Heart left ventricle (tissue), 16 donors: ENCODE results near the gene USH1C. TPM values are rescaled to one million over a fixed set of nuclear protein-coding genes. Genes with fewer than 3 reads are reported as not detected.

ENCODE experiments used
- ATAC-seq, 4 donors: fragments of 200-7000 bp; cut with Tn5 transposase; one replicate each; pipeline ENCODE4 v1.9.1; 2020 to 2022; ENCODE audit warnings: moderate library complexity in 4 of 4, mild to moderate bottlenecking in 3 of 4, moderate number of reproducible peaks in 1 of 4
- DNase-seq, 5 donors: peaks; one replicate each; pipeline ENCODE4 v3.0.0-alpha.2; 2020
- H3K27ac ChIP-seq, 12 donors: fragments of 200-600 bp; sonication (generic) in 4 of 12; one replicate each; pipeline versions ENCODE4 v1.5.0 to v1.8.0; 2016 to 2022; ENCODE audit warnings: mild to moderate bottlenecking in 2 of 12
- H3K27me3 ChIP-seq, 9 donors: fragments of 200-600 bp; sonication (generic) in 2 of 9; one replicate each; pipeline versions ENCODE4 v1.5.1 to v1.8.0; 2016 to 2022; ENCODE audit warnings: mild to moderate bottlenecking in 3 of 9
- H3K36me3 ChIP-seq, 9 donors: fragments of 200-600 bp; sonication (generic) in 2 of 9; one replicate each; pipeline versions ENCODE4 v1.5.0 to v1.8.0; 2018 to 2022; ENCODE audit warnings: mild to moderate bottlenecking in 2 of 9
- H3K4me1 ChIP-seq, 12 donors: fragments of 200-600 bp; sonication (generic) in 4 of 12; one replicate each; pipeline versions ENCODE4 v1.5.0 to v1.8.0; 2016 to 2022; ENCODE audit warnings: mild to moderate bottlenecking in 3 of 12
- H3K4me3 ChIP-seq, 12 donors: fragments of 200-600 bp; sonication (generic) in 4 of 12; one replicate each; pipeline versions ENCODE4 v1.5.0 to v1.8.0; 2017 to 2022; ENCODE audit warnings: mild to moderate bottlenecking in 9 of 12, moderate library complexity in 4 of 12
- H3K9me3 ChIP-seq, 12 donors: fragments of 200-600 bp; sonication (generic) in 4 of 12; one replicate each; pipeline versions ENCODE4 v1.5.0 to v1.8.0; 2016 to 2022; ENCODE audit warnings: mild to moderate bottlenecking in 1 of 12
- CTCF ChIP-seq, 12 donors: fragments of 200-600 bp; sonication (generic) in 4 of 12; IDR thresholded peaks; one replicate each; pipeline versions ENCODE4 v1.5.0 to v1.8.0; 2018 to 2022; ENCODE audit warnings: antibody characterized with exemption in 12 of 12, mild to moderate bottlenecking in 5 of 12
- POLR2A ChIP-seq, 2 donors: fragments of 450-650 bp; IDR thresholded peaks; one replicate each; pipeline ENCODE4 v1.6.1; 2017; ENCODE audit warnings: antibody characterized with exemption in 2 of 2, mild to moderate bottlenecking in 2 of 2, moderate library complexity in 2 of 2
- WGBS, 4 donors: extraction: QIAGEN DNeasy Blood & Tissue Kit in 2 of 4; methylation state at CpG; one replicate each; pipeline versions ENCODE4 v1.1.5 to v1.1.7; 2013 to 2018; 5-methylcytosine and 5-hydroxymethylcytosine counted together
- intact Hi-C, 10 donors: fragments of 100-400 bp; cut with DNase I; formaldehyde crosslinking; loops; one replicate each; pipeline versions ENCODE4 v1.11.1 to v1.14.2; 2022
- polyA plus RNA-seq, 2 donors: library from polyadenylated mRNA; stranded (reverse); fragments of 200-250 nt; gene quantifications; one replicate each; pipeline ENCODE4 v1.2.3, GENCODE V29; 2013
- total RNA-seq, 9 donors: library from RNA; depleted of rRNA in 2 of 9; stranded (reverse); fragments of >200 nt in 2 of 9; fragmentation: NEBNext Ultra II Directional in 3 of 9; extraction: Animal tissue kit (Norgen Biotek cat#: 25700) in 3 of 9; gene quantifications; one replicate each; pipeline versions ENCODE4 v1.1.0 to v1.2.4, GENCODE V29; 2016 to 2023
- donor health status: ischemic (EF 13 %, LVEDD 7.1; RV severe dilation, severe dysfunction).
- donor health status: healthy with polysubstance abuse.
- donor health status: DM: no; HTN: yes; CAD: no.
- donor health status: DM: no; HTN: no; CAD: no.
- donor health status: ischemic (EF 25% LVEDD 6.9; RV normal size, moderate dysfunction).
- donor health status: ischemic (EF 25% LVEDD 5.7; RV mildly dilated, moderate dysfunction).
- donor health status: healthy.
- donor health status: DM: yes; HTN: yes; CAD: no.
- donor health status: ischemic (EF 35%, LVEDD 5.7; RV mildly dilated, moderate dysfunction).
- donor health status: nonischemic (EF 11% LVEDD 7.7; RV severe dilation, severe dysfunction).
- donor health status: DM: yes; HTN: yes; CAD: no.
- donor health status: PGD.
- donor health status: ischemic (EF 29% LVEDD 5.4; RV normal size, mild dysfunction).
- donor health status: nonischemic (EF 23%, LVEDD 6.1; RV moderate dilation, normal function).

Gene USH1C
- total and polyA plus RNA-seq, 11 donors = 0.06 to 0.23 (median 0.16) TPM; not detected in 8

- Histone ChIP-seq H3K27ac (no peak overlapping the region), H3K36me3 (no peaks in the 10 kb centered on the region), H3K4me1 (no peaks in the 10 kb centered on the region), H3K9me3 (peaks cover 0 to 4% (median 0%) of the 10 kb centered on the region in 12 donors), H3K27me3 (no peaks in the 10 kb centered on the region), H3K4me3 (no peak overlapping the region)
- 52 to 69% (median 63%) methylated on average over 1 of the region's 1 CpG for WGBS, 4 donors
- DNase-seq (peak in 1 of 5 donors; percentile 1), ATAC-seq (no peak)
- intact Hi-C loops = no loop called here
- TF ChIP-seq POLR2A (IDR thresholded peaks at IDR 0.05) = no peak
- TF ChIP-seq CTCF (IDR thresholded peaks at IDR 0.05) = no peak
Measured at GRCh38 chr11:17580271-17580670, 36.1 kb upstream of the USH1C start.

DNA sequence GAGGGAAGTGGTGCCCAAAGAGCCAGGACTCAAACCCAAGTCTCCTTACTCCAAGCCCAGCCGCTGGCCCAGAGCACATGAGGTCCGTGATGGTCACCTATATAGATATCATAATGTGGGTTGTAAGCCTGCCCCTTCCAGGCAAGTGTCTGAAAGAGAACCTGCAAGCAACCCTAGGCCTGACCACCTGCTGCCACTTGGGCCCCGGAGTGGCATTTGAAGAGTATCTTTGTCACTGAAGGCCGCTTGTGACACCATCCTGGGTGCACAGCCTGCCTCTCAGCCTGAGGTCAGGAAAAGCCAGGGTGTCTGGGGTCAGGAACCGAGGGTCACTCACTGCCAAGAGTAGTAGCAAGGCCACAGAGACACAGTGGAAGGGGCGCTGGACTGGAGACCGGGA lies 35.2 kb upstream of the USH1C start:
- TF ChIP-seq POLR2A (IDR thresholded peaks at IDR 0.05) = no peak
- no peak for TF ChIP-seq CTCF (IDR thresholded peaks at IDR 0.05)
- Histone ChIP-seq H3K36me3 (no peaks in the 10 kb centered on the region), H3K27ac (no peak overlapping the region), H3K4me3 (no peak overlapping the region), H3K27me3 (no peaks in the 10 kb centered on the region), H3K9me3 (peaks cover 0 to 4% (median 0%) of the 10 kb centered on the region in 12 donors), H3K4me1 (no peaks in the 10 kb centered on the region)
- 85 to 90% (median 88%) methylated on average over 5 to 7 of the region's 7 CpGs for WGBS, 4 donors
- DNase-seq (peak in 1 of 5 donors; percentile 9), ATAC-seq (no peak)
- intact Hi-C loops = no loop called here

DNA sequence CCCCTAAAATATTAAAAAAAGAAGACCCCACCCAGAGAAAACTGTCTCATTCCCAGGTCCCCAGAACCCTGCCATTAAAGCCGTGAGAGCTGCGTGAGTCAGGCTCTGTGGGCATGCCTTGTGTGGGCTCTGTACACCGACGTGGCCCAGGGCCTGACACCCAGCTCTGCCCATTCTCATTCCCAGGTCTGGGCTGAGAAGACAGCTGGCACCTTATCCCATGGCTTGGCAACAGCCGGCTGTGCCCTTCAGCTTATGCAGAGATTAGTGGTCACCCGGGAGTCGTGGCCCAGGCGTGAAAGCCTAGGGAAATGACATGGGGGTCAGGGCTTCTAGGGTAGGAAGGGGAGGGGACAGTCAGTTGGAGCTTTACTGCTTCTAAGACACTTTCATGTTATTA lies 34.7 kb upstream of the USH1C start:
- DNase-seq (peak in 3 of 5 donors; percentile 15 to 62 (median 57)), ATAC-seq (peak in 3 of 4 donors; percentile 71 to 74 (median 74))
- intact Hi-C loops = no loop called here

GRCh38 chr11:17578296-17578695 lies 34.1 kb upstream of the USH1C start:
- TF ChIP-seq CTCF (IDR thresholded peaks at IDR 0.05) = no peak
- peak in 1 of 4 donors; percentile 10 for ATAC-seq
- H3K4me3 ChIP-seq = no peak overlapping the region
- no peaks in the 10 kb centered on the region for H3K36me3 ChIP-seq
- H3K27ac ChIP-seq = no peak overlapping the region
- peak in 1 of 5 donors; percentile 8 for DNase-seq
- H3K27me3 ChIP-seq = no peaks in the 10 kb centered on the region
- 90 to 100% (median 91%) methylated on average over 1 to 11 of the region's 11 CpGs for WGBS, 4 donors
- intact Hi-C loops = no loop called here
- no peaks in the 10 kb centered on the region for H3K4me1 ChIP-seq
- H3K9me3 ChIP-seq = peaks cover 0 to 4% (median 0%) of the 10 kb centered on the region in 12 donors

More for the DNA sequence above, 34.7 kb upstream of the USH1C start:
- WGBS, 4 donors = 55 to 65% (median 58%) methylated on average over 6 to 8 of the region's 8 CpGs
- Histone ChIP-seq H3K36me3 (no peaks in the 10 kb centered on the region), H3K4me1 (no peaks in the 10 kb centered on the region), H3K27me3 (no peaks in the 10 kb centered on the region), H3K9me3 (peaks cover 0 to 4% (median 0%) of the 10 kb centered on the region in 12 donors), H3K27ac (no peak overlapping the region), H3K4me3 (no peak overlapping the region)
- TF ChIP-seq POLR2A (IDR thresholded peaks at IDR 0.05) = no peak
